Renal cortical epithelial cell (primary cell): ENCODE measurements around the gene EDC4. TPM values are rescaled to one million over a fixed set of nuclear protein-coding genes. Genes with fewer than 3 reads are reported as not detected.
"Not testable (repeated sequence)": the region's sequence is repeated elsewhere in the genome, so short reads cannot be mapped to it uniquely, and the experiment has no call there.

ENCODE experiments used
- DNase-seq: peaks from one replicate; pipeline ENCODE4 v3.0.0-alpha.2; 2011; ENCODE audit warnings: low read depth
- total RNA-seq: library from RNA; depleted of rRNA; stranded (reverse); fragments of >200 nt; gene quantifications from 2 replicates; pipeline ENCODE4 v1.2.3, GENCODE V29; 2014

Gene EDC4
- 48.4 and 62.9 TPM in 2 replicates for total RNA-seq

- DNase-seq = peak; percentile 47
Measured at GRCh38 chr16:67872631-67873434, at the start of gene EDC4. EDC4 (plus strand) TSS chr16:67873052; CDS start chr16:67873262, 210 bp downstream.

- DNase-seq = no peak
Measured at GRCh38 chr16:67825119-67825518, 47.7 kb upstream of the EDC4 start.

- DNase-seq = no peak
Measured at GRCh38 chr16:67825906-67826305, 46.9 kb upstream of the EDC4 start.

- no peak for DNase-seq
Measured at GRCh38 chr16:67828651-67829050, 44.2 kb upstream of the EDC4 start.

- no peak for DNase-seq
Measured at GRCh38 chr16:67833030-67833414, 39.8 kb upstream of the EDC4 start.

- DNase-seq = peak; percentile 75
Measured at GRCh38 chr16:67833415-67834241, 39.2 kb upstream of the EDC4 start.

GRCh38 chr16:67834242-67834614 is 38.6 kb upstream of the EDC4 start:
- no peak for DNase-seq

- DNase-seq = not testable (repeated sequence)
Measured at GRCh38 chr16:67837190-67837589, 35.7 kb upstream of the EDC4 start.

GRCh38 chr16:67837811-67838210 is 35.0 kb upstream of the EDC4 start:
- no peak for DNase-seq

GRCh38 chr16:67841198-67841815 is 31.5 kb upstream of the EDC4 start:
- no peak for DNase-seq

- DNase-seq = peak; percentile 82
Measured at GRCh38 chr16:67841816-67842508, 30.9 kb upstream of the EDC4 start, which contains the start of gene THAP11. THAP11 (plus strand) TSS chr16:67842320; CDS start chr16:67842555, 235 bp downstream.

GRCh38 chr16:67842509-67843342 is 30.1 kb upstream of the EDC4 start:
- DNase-seq = no peak

GRCh38 chr16:67843343-67843765 is 29.5 kb upstream of the EDC4 start:
- no peak for DNase-seq

GRCh38 chr16:67844497-67844896 is 28.4 kb upstream of the EDC4 start:
- peak; percentile 46 for DNase-seq

- DNase-seq = no peak
Measured at GRCh38 chr16:67845291-67846062, 27.4 kb upstream of the EDC4 start.

- no peak for DNase-seq
Measured at GRCh38 chr16:67846063-67846319, 26.9 kb upstream of the EDC4 start.

GRCh38 chr16:67846320-67847063 is 26.4 kb upstream of the EDC4 start, which contains the start of gene NUTF2:
NUTF2 (plus strand) TSS chr16:67846933; CDS start chr16:67865131, 18,198 bp downstream.
- DNase-seq = peak; percentile 72

GRCh38 chr16:67847064-67847861 is 25.6 kb upstream of the EDC4 start, which contains the start of gene CENPT:
CENPT (minus strand) TSS chr16:67847693; CDS start chr16:67833859, 13,834 bp downstream.
- DNase-seq = peak; percentile 75
